ENCODE measurements around the gene COL24A1. TPM values are rescaled to one million over a fixed set of nuclear protein-coding genes. Genes with fewer than 3 reads are reported as not detected.

The COL24A1 gene
- total and polyA plus RNA-seq, 2 of the 13 experiments (the other 11 are each of a cell fraction or from before 2014, with no cell fraction given) = 0.04 to 0.13 TPM

GRCh38 chr1:86085741-86086409 lies 70.7 kb downstream of the COL24A1 start:
- ATAC-seq (no peak), FAIRE-seq (no peak), DNase-seq (ENCODE audit: low spot score) (no peak)
- Histone ChIP-seq H2AFZ (ENCODE audit: low read length) (no peak overlapping the region), H3K36me3 (replicated peaks in 1 of 2; ENCODE audit: control insufficient read depth in 1 of 2, insufficient read depth in 2 of 2, low read length in 2 of 2) (no peaks in the 10 kb centered on the region), H3K4me2 (ENCODE audit: low read depth, low read length) (no peak overlapping the region), H3K9ac (ENCODE audit: insufficient read depth, low read depth, low read length) (no peak overlapping the region), H3K79me2 (ENCODE audit: insufficient read depth, low read length) (no peaks in the 10 kb centered on the region), H3K9me3 (ENCODE audit: low read length) (no peaks in the 10 kb centered on the region), H3K27ac (ENCODE audit: extremely low read length, insufficient read depth, low read length) (no peak overlapping the region), H3K27me3 (ENCODE audit: control insufficient read depth in 1 of 2, insufficient read depth in 2 of 2, low read length in 2 of 2) (no peaks in the 10 kb centered on the region; a peak in 1 of 5 replicates), H3K4me1 (ENCODE audit: insufficient read depth, low read length) (no peaks in the 10 kb centered on the region), H4K20me1 (ENCODE audit: insufficient read depth, low read length) (no peaks in the 10 kb centered on the region), H3K4me3 (replicated peaks in 1 of 3; ENCODE audit: insufficient read depth in 1 of 3, low read depth in 2 of 3, low read length in 3 of 3) (no peak overlapping the region)
- POLR2A ChIA-PET = no interaction called here
- intact Hi-C loops (cut with micrococcal nuclease; ENCODE audit: unreplicated experiment) (no loop called here), in situ Hi-C loops (cut with HindIII; ENCODE audit: extremely low pct_ligation_motif_present, low pct_unique_long_range_greater_than_20kb) (no loop called here)
- WGBS (ENCODE audit: low lambda C conversion rate) = 4% methylated on average over 3 of the region's 3 CpGs
- CTCF ChIA-PET (ENCODE audit: low intra/inter-chr PET ratio, low total read pairs) = no interaction called here
- TF ChIP-seq SKIL (CRISPR knock-in tag; IDR thresholded peaks at IDR 0.05; ENCODE audit: borderline replicate concordance) (no peak), ZNF34 (CRISPR knock-in tag; IDR thresholded peaks at IDR 0.05; ENCODE audit: borderline replicate concordance) (no peak), ZNF468 (CRISPR knock-in tag; IDR thresholded peaks at IDR 0.05) (no peak)
- TF ChIP-seq, protein P1, sequence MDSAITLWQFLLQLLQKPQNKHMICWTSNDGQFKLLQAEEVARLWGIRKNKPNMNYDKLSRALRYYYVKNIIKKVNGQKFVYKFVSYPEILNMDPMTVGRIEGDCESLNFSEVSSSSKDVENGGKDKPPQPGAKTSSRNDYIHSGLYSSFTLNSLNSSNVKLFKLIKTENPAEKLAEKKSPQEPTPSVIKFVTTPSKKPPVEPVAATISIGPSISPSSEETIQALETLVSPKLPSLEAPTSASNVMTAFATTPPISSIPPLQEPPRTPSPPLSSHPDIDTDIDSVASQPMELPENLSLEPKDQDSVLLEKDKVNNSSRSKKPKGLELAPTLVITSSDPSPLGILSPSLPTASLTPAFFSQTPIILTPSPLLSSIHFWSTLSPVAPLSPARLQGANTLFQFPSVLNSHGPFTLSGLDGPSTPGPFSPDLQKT (CRISPR knock-in tag; IDR thresholded peaks at IDR 0.05; ENCODE audit: borderline replicate concordance) = no peak
- TF ChIP-seq, protein P2, sequence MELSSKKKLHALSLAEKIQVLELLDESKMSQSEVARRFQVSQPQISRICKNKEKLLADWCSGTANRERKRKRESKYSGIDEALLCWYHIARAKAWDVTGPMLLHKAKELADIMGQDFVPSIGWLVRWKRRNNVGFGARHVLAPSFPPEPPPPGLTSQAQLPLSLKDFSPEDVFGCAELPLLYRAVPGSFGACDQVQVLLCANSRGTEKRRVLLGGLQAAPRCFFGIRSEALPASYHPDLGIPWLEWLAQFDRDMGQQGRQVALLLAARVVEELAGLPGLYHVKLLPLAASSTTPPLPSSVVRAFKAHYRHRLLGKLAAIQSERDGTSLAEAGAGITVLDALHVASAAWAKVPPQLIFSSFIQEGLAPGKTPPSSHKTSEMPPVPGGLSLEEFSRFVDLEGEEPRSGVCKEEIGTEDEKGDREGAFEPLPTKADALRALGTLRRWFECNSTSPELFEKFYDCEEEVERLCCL (CRISPR knock-in tag; IDR thresholded peaks at IDR 0.05; ENCODE audit: borderline replicate concordance) = no peak
- BruUV-seq (replicated peaks) = no TSS peak
